GM19023 (cell line): ENCODE measurements around the gene ADAM10.
"Not testable (repeated sequence)": the region's sequence is repeated elsewhere in the genome, so short reads cannot be mapped to it uniquely, and the experiment has no call there.

Experiments used
- ATAC-seq: cut with Tn5 transposase; IDR thresholded peaks from one replicate; pipeline ENCODE4 v1.9.1; 2021; ENCODE audit warnings: mild to moderate bottlenecking, moderate library complexity; ENCODE audit not compliant: unreplicated experiment

Gene ADAM10

GRCh38 chr15:58611731-58612676 lies 137.5 kb downstream of the ADAM10 start:
- no peak for ATAC-seq

GRCh38 chr15:58608711-58609110 lies 140.8 kb downstream of the ADAM10 start:
- ATAC-seq: no peak

- no peak for ATAC-seq
Observed at GRCh38 chr15:58608129-58608590, 141.3 kb downstream of the ADAM10 start.

- no peak for ATAC-seq
Observed at GRCh38 chr15:58606577-58607080, 142.9 kb downstream of the ADAM10 start.

- ATAC-seq: no peak
Observed at GRCh38 chr15:58605931-58606530, 143.5 kb downstream of the ADAM10 start.

GRCh38 chr15:58604455-58604923 lies 145.0 kb downstream of the ADAM10 start:
- ATAC-seq: no peak

GRCh38 chr15:58603927-58604326 lies 145.6 kb downstream of the ADAM10 start:
- ATAC-seq: not testable (repeated sequence)

GRCh38 chr15:58602823-58603222 lies 146.7 kb downstream of the ADAM10 start:
- no peak for ATAC-seq

GRCh38 chr15:58598829-58599210 lies 150.7 kb downstream of the ADAM10 start:
- no peak for ATAC-seq

GRCh38 chr15:58597943-58598828 lies 151.3 kb downstream of the ADAM10 start:
- no peak for ATAC-seq

- ATAC-seq: no peak
Observed at GRCh38 chr15:58595516-58596263, 153.8 kb downstream of the ADAM10 start.

- ATAC-seq: no peak
Observed at GRCh38 chr15:58594898-58595297, 154.6 kb downstream of the ADAM10 start.

- ATAC-seq: no peak
Observed at GRCh38 chr15:58593870-58594269, 155.6 kb downstream of the ADAM10 start.

- ATAC-seq: no peak
Observed at GRCh38 chr15:58590926-58591325, 158.6 kb downstream of the ADAM10 start.

GRCh38 chr15:58590236-58590635 lies 159.3 kb downstream of the ADAM10 start:
- ATAC-seq: no peak

- ATAC-seq: no peak
Observed at GRCh38 chr15:58589047-58589446, 160.5 kb downstream of the ADAM10 start.

GRCh38 chr15:58588096-58588495 lies 161.4 kb downstream of the ADAM10 start:
- ATAC-seq: no peak

- ATAC-seq: no peak
Observed at GRCh38 chr15:58587486-58587885, 162.0 kb downstream of the ADAM10 start.

- no peak for ATAC-seq
Observed at GRCh38 chr15:58585693-58586443, 163.6 kb downstream of the ADAM10 start.
